Measurements from ENCODE around the gene BRINP3. TPM values are rescaled to one million over a fixed set of nuclear protein-coding genes. Genes with fewer than 3 reads are reported as not detected.

Gene BRINP3
- total and polyA plus RNA-seq, 12 donors: 0.08 to 1.7 (median 0.30) TPM; not detected in 5

DNA sequence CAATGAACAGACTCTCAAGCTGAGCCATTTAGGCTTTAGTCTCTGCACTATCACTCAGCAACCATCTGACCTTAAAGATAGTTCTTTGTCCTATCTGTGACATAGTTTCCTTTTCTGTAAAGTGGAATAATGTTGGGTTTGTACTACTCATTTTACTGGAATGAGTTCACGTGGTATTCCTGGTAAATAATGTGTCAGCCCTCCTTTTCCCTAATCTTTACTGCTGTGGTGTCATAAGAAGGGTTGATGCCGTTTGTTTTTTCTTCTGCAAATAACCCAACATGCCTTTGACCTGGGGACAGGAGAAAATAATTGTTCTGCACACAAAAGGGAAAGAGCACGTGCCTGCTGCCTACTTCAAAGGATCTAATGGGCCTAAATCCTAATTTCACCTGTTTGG, 297.8 kb downstream of the BRINP3 start:
- WGBS, 2 donors: 37 to 50% methylated on average over 3 of the region's 3 CpGs
- Histone ChIP-seq H3K36me3 (no peaks in the 10 kb centered on the region), H3K4me3 (no peak overlapping the region), H3K27ac (no peak overlapping the region), H3K4me1 (no peaks in the 10 kb centered on the region), H3K9me3 (no peaks in the 10 kb centered on the region), H3K27me3 (no peaks in the 10 kb centered on the region)
- TF ChIP-seq, protein P1, sequence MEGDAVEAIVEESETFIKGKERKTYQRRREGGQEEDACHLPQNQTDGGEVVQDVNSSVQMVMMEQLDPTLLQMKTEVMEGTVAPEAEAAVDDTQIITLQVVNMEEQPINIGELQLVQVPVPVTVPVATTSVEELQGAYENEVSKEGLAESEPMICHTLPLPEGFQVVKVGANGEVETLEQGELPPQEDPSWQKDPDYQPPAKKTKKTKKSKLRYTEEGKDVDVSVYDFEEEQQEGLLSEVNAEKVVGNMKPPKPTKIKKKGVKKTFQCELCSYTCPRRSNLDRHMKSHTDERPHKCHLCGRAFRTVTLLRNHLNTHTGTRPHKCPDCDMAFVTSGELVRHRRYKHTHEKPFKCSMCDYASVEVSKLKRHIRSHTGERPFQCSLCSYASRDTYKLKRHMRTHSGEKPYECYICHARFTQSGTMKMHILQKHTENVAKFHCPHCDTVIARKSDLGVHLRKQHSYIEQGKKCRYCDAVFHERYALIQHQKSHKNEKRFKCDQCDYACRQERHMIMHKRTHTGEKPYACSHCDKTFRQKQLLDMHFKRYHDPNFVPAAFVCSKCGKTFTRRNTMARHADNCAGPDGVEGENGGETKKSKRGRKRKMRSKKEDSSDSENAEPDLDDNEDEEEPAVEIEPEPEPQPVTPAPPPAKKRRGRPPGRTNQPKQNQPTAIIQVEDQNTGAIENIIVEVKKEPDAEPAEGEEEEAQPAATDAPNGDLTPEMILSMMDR (IDR thresholded peaks at IDR 0.05): no peak
- DNase-seq: no peak
- intact Hi-C loops (cut with DNase I): loop anchor here in 1 of 10 donors (10.0 kb wide), 1 partner anchor 1175 kb away; no protein-coding TSS in a partner anchor
- no peak for ATAC-seq

DNA sequence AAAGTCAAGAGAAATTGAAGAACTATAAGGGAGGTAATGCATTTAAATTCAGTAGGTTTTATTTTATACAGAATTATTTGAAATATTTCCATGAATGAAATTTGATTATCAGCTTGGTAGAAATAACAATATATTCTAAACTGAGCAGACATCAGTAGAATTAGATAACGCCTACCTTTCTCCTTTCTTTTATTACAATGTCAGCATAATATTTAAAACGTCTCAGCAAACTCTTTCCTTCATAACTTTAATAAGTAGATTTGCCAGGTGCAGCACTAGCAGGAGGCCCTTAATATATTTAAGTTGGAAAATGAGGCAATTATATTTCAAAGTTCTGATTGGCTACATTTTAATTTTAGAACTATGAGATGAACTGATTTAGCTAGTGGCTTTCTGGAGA, 298.8 kb downstream of the BRINP3 start:
- 68 to 69% methylated on average over 2 of the region's 2 CpGs for WGBS, 2 donors
- no peak for DNase-seq
- no peak overlapping the region for H3K27ac ChIP-seq
- TF ChIP-seq, protein P1 (IDR thresholded peaks at IDR 0.05): no peak
- no peaks in the 10 kb centered on the region for H3K4me1 ChIP-seq
- ATAC-seq: no peak
- H3K36me3 ChIP-seq: no peaks in the 10 kb centered on the region
- intact Hi-C loops (cut with DNase I): no loop called here
- H3K4me3 ChIP-seq: no peak overlapping the region
- no peaks in the 10 kb centered on the region for H3K9me3 ChIP-seq
- no peaks in the 10 kb centered on the region for H3K27me3 ChIP-seq

DNA sequence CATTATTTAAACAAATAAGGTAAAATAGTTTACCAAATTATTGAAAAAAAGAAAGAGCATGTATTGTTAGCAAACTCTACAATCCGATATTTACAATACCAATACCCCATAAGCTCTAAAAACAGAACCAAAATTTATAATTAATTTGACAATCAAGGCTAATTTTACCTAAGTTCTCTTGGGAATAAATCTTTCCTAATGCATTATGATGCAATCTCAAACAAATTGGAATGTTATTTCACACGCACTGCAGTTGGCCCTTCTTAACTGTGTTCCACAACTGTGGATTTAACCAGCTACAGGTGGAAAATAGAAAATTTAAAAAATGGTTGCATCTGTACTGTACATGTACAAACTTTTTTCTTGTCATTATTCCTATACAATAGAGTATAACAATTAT, 300.1 kb downstream of the BRINP3 start:
- no peaks in the 10 kb centered on the region for H3K27me3 ChIP-seq
- no peak overlapping the region for H3K27ac ChIP-seq
- H3K36me3 ChIP-seq: no peaks in the 10 kb centered on the region
- WGBS, 2 donors: 81 to 92% methylated on average over 2 of the region's 2 CpGs
- ATAC-seq (no peak), DNase-seq (no peak)
- no peaks in the 10 kb centered on the region for H3K4me1 ChIP-seq
- no peaks in the 10 kb centered on the region for H3K9me3 ChIP-seq
- TF ChIP-seq, protein P1 (IDR thresholded peaks at IDR 0.05): no peak
- intact Hi-C loops (cut with DNase I): no loop called here
- no peak overlapping the region for H3K4me3 ChIP-seq

DNA sequence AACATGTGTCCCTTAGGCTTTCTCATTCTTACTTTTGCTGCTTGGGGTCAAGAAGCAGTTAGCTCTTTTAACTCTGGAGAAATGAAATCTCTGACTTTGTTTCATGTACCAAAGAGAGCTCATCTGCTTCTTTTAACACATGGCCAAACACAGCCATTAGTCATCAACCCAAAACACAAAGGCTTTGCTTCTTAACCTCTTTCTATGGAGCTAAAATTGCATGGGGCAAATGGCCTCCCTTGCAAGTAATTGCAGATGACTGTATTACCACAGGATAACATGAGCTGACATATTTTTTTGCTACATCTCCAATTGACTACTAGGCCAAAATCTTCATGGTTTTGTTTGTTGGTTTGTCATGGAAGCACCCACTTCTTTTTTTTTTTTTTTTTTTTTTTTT, 300.9 kb downstream of the BRINP3 start:
- Histone ChIP-seq H3K36me3 (no peaks in the 10 kb centered on the region), H3K27ac (no peak overlapping the region), H3K27me3 (no peaks in the 10 kb centered on the region), H3K9me3 (no peaks in the 10 kb centered on the region), H3K4me1 (no peaks in the 10 kb centered on the region), H3K4me3 (no peak overlapping the region)
- intact Hi-C loops (cut with DNase I): no loop called here
- DNase-seq: no peak
- TF ChIP-seq, protein P1 (IDR thresholded peaks at IDR 0.05): no peak
- ATAC-seq: no peak

DNA sequence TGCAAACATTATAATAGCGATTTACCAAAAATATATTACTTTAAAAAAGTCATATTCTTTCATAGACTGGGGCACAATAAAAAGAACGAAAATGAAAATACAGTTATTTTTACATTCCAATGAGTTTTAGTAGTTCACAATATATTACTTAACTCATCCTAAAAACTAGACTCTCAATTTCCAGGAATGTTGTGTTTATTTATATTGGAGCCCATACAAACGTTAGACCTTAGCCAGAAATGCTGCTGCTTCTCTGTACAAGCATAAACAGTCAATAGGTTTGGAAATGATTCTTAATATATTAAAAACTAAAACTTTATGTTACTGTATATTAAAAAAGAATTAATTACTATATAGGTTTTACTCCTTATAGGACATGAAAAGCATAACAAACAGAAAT, 302.3 kb downstream of the BRINP3 start:
- TF ChIP-seq, protein P1 (IDR thresholded peaks at IDR 0.05): no peak
- no peaks in the 10 kb centered on the region for H3K9me3 ChIP-seq
- H3K4me1 ChIP-seq: no peaks in the 10 kb centered on the region
- no peaks in the 10 kb centered on the region for H3K36me3 ChIP-seq
- H3K27me3 ChIP-seq: no peaks in the 10 kb centered on the region
- intact Hi-C loops (cut with DNase I): no loop called here
- WGBS, 2 donors: 61 to 79% methylated on average over 3 of the region's 3 CpGs
- no peak overlapping the region for H3K4me3 ChIP-seq
- DNase-seq (no peak), ATAC-seq (no peak)
- no peak overlapping the region for H3K27ac ChIP-seq
